ENCODE data around the gene ARL2BP. TPM values are rescaled to one million over a fixed set of nuclear protein-coding genes. Genes with fewer than 3 reads are reported as not detected.
A peak's percentile ranks its signal among the peaks of the same experiment; 100 is the strongest.

The ARL2BP gene
- polyA plus RNA-seq, 3 donors, result 35.4 to 84.6 (median 84.0) TPM

DNA sequence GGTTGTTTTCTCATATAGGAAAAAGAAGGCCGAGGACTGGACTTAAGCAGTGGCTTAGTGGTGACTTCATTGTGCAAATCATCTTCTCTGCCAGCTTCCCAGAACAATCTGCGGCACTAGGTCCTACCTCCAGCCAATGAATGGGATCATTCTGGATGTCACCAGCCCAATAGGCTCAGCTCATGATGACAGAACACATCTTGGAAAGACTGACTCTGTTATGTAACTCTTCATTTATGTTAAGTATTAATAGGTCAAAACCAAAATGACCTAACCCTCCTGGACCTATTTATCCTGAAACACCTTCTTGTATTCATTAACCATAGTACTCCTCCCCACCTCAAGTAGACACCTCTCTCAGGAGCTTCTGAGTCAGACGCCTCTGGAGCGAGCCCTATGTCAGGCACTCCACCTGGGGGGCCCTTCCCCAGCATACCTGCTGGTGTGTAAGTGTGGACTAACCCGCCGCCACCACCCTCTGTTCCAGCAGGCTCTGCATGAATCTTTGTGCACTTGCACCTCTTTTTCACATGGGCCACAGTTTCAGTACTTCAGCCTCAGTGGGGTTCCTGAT lies 7.2 kb downstream of the ARL2BP start:
- Histone ChIP-seq H3K27me3 (ENCODE audit: control insufficient read depth in 2 of 2, insufficient read depth in 2 of 2, low read length in 2 of 2) (no peaks in the 10 kb centered on the region), H3K4me1 (ENCODE audit: control insufficient read depth in 1 of 2, insufficient read depth in 2 of 2, low read length in 2 of 2) (no peaks in the 10 kb centered on the region), H4K20me1 (ENCODE audit: insufficient read depth, low read length) (no peaks in the 10 kb centered on the region), H3K9me3 (replicated peaks in 1 of 2; ENCODE audit: control insufficient read depth in 1 of 2, insufficient read depth in 1 of 2, low read length in 2 of 2) (no peaks in the 10 kb centered on the region), H3K4me2 (replicated peaks; ENCODE audit: extremely low read depth, low read length, poor library complexity, severe bottlenecking) (no peak overlapping the region), H3K9ac (ENCODE audit: insufficient read depth, low read length, poor library complexity, severe bottlenecking) (no peak overlapping the region), H2AFZ (ENCODE audit: insufficient read depth, low read depth, low read length, poor library complexity, severe bottlenecking) (no peak overlapping the region), H3K79me2 (ENCODE audit: insufficient read depth, low read length) (peaks cover 1% of the 10 kb centered on the region), H3K27ac (ENCODE audit: low read depth in 1 of 2, low read length in 2 of 2) (no peak overlapping the region), H3K4me3 (replicated peaks in 1 of 3; ENCODE audit: low read depth in 2 of 3, low read length in 3 of 3) (no peak overlapping the region), H3K36me3 (replicated peaks in 1 of 2; ENCODE audit: control insufficient read depth in 1 of 2, insufficient read depth in 2 of 2, low read length in 2 of 2) (peaks cover 62 to 95% of the 10 kb centered on the region in 2 donors)
- TF ChIP-seq, protein P1, sequence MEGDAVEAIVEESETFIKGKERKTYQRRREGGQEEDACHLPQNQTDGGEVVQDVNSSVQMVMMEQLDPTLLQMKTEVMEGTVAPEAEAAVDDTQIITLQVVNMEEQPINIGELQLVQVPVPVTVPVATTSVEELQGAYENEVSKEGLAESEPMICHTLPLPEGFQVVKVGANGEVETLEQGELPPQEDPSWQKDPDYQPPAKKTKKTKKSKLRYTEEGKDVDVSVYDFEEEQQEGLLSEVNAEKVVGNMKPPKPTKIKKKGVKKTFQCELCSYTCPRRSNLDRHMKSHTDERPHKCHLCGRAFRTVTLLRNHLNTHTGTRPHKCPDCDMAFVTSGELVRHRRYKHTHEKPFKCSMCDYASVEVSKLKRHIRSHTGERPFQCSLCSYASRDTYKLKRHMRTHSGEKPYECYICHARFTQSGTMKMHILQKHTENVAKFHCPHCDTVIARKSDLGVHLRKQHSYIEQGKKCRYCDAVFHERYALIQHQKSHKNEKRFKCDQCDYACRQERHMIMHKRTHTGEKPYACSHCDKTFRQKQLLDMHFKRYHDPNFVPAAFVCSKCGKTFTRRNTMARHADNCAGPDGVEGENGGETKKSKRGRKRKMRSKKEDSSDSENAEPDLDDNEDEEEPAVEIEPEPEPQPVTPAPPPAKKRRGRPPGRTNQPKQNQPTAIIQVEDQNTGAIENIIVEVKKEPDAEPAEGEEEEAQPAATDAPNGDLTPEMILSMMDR (IDR thresholded peaks at IDR 0.05), result no peak
- DNase-seq, result no peak
- intact Hi-C loops (cut with micrococcal nuclease), result no loop called here
- no peak overlapping the region for H3K4me3 Mint-ChIP-seq
- H3K36me3 Mint-ChIP-seq, result peaks cover 61 to 72% of the 10 kb centered on the region in 2 donors
- peak overlapping the region in 2 of 7 donors; percentile 18 to 72 for H3K27ac Mint-ChIP-seq
- 93% methylated on average over 3 of the region's 6 CpGs for WGBS (ENCODE audit: insufficient coverage)
- no peaks in the 10 kb centered on the region for H3K27me3 Mint-ChIP-seq (ENCODE audit: low read depth in 3 of 3)
- no peaks in the 10 kb centered on the region for H3K4me1 Mint-ChIP-seq
- no peaks in the 10 kb centered on the region for H3K9me3 Mint-ChIP-seq

DNA sequence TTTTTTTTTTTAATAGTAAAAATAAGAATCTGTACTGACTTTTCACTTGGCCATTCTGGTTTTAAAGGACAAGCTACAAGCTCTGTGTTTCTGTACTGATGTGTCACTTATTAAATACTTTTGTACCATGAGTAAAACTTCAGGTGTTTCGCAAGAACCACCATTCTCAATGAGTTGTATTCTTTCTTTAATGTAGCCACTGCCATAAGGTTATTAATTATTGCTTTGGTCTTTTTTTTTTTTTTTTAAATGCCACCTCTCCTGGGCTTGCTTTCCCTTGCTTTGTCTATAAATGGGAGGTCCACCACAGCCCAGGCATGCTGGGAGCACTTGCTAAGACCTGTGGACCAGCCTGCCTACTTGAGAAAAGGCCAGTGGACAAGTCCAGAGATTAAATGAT lies 8.4 kb downstream of the ARL2BP start:
- H3K4me1 Mint-ChIP-seq, result no peaks in the 10 kb centered on the region
- peaks cover 0 to 4% (median 0%) of the 10 kb centered on the region in 3 donors for H3K27me3 Mint-ChIP-seq (ENCODE audit: low read depth in 3 of 3)
- Histone ChIP-seq H3K79me2 (ENCODE audit: insufficient read depth, low read length) (no peaks in the 10 kb centered on the region), H3K9me3 (replicated peaks in 1 of 2; ENCODE audit: control insufficient read depth in 1 of 2, insufficient read depth in 1 of 2, low read length in 2 of 2) (no peaks in the 10 kb centered on the region), H2AFZ (ENCODE audit: insufficient read depth, low read depth, low read length, poor library complexity, severe bottlenecking) (no peak overlapping the region), H3K9ac (ENCODE audit: insufficient read depth, low read length, poor library complexity, severe bottlenecking) (no peak overlapping the region), H4K20me1 (ENCODE audit: insufficient read depth, low read length) (no peaks in the 10 kb centered on the region), H3K27me3 (ENCODE audit: control insufficient read depth in 2 of 2, insufficient read depth in 2 of 2, low read length in 2 of 2) (no peaks in the 10 kb centered on the region), H3K36me3 (replicated peaks in 1 of 2; ENCODE audit: control insufficient read depth in 1 of 2, insufficient read depth in 2 of 2, low read length in 2 of 2) (peaks cover 53 to 82% of the 10 kb centered on the region in 2 donors), H3K4me1 (ENCODE audit: control insufficient read depth in 1 of 2, insufficient read depth in 2 of 2, low read length in 2 of 2) (no peaks in the 10 kb centered on the region), H3K27ac (ENCODE audit: low read depth in 1 of 2, low read length in 2 of 2) (no peak overlapping the region), H3K4me3 (replicated peaks in 1 of 3; ENCODE audit: low read depth in 2 of 3, low read length in 3 of 3) (no peak overlapping the region), H3K4me2 (replicated peaks; ENCODE audit: extremely low read depth, low read length, poor library complexity, severe bottlenecking) (no peak overlapping the region)
- WGBS (ENCODE audit: insufficient coverage), result no CpG with 5 or more reads among the region's 1 CpG
- intact Hi-C loops (cut with micrococcal nuclease), result no loop called here
- H3K27ac Mint-ChIP-seq, result no peak overlapping the region
- peaks cover 55 to 60% of the 10 kb centered on the region in 2 donors for H3K36me3 Mint-ChIP-seq
- no peak overlapping the region for H3K4me3 Mint-ChIP-seq
- DNase-seq, result no peak
- TF ChIP-seq, protein P1 (IDR thresholded peaks at IDR 0.05), result no peak
- no peaks in the 10 kb centered on the region for H3K9me3 Mint-ChIP-seq

All from CD14-positive monocyte (primary cell).